HG02759 (cell line): ENCODE results near the gene CCL2.

ENCODE experiments used
- ATAC-seq: cut with Tn5 transposase; IDR thresholded peaks from one replicate; pipeline ENCODE4 v1.9.1; 2021; ENCODE audit warnings: mild to moderate bottlenecking, moderate library complexity; ENCODE audit not compliant: unreplicated experiment

The CCL2 gene

GRCh38 chr17:34237458-34237857 is 17.6 kb upstream of the CCL2 start:
- no peak for ATAC-seq

DNA sequence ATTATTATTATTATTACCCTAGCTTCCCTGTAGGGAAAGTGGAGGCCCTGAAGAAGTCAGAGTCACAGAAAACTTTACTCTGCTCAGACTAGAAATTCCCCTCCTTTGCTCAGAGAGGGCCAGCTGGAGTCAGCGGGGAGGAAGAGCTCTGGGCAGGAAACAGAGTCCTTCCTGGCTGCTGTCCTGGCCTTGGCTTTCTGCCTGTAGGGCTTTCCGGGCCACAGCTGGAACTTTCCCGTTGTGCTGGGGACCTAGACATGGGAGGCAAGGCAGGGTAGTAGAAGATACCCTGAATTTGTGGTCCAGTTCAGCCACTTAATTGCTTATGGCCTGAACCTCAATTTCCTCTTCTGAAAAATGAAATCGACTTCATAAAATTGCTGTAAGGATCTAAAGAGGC is 14.0 kb upstream of the CCL2 start:
- ATAC-seq = no peak

DNA sequence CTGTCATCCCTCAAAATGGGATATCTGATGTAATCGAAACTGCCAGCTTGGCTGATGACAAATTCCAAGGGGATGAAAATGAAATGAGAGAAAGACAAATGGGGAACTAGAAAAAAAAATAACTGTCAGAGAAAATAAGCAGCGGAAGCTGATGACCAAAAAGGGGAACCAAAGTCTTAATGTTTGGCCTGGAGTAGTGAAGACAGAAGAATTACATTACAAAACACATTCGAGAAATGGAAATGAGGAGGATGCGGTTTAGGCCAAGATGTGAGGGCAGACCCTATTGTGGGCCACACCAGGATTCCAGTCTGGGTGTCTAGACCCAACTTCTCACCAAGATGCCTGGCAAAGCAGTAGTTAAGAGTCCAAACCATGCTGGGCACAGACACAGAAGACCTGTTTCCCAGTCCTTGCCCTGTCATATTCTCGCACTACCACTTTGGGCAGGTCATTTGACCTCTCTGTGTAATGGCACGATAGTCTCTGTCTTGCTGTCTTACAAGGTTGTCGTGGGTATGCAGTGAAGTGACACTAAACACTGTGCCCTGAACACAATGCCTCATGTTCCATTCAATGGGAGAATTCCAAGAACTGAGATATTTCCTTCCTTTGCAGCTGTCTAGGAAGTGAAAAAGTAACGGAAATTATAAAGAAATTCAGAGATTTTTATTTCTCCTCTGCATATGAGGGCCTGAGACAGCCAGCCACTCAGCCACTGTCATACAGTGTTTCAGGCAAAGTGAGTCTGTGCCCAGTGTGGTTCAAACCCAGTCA is 12.3 kb upstream of the CCL2 start:
- ATAC-seq = no peak

GRCh38 chr17:34243364-34244320 is 11.4 kb upstream of the CCL2 start:
- ATAC-seq = no peak

GRCh38 chr17:34245351-34245905 is 9.7 kb upstream of the CCL2 start:
- ATAC-seq = no peak

DNA sequence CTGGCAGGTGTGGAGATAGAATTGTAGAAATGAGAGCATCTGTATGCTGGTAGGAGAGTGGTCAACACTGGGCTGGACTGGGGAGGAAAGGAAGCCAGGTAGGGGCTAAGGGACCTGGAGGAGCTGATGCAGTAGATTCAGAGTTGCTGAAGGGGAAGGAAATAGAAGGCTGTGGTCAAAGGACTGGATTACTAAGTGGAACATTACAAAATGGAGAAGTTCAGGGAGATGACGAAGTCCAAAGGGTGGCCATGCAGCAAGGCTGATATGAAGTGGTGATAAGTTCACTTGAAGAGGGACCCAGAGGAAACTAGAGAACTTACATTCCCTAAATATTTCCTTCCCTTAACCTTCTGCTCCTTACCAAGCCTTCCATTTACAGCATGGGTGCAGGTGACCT is 8.6 kb upstream of the CCL2 start:
- no peak for ATAC-seq

DNA sequence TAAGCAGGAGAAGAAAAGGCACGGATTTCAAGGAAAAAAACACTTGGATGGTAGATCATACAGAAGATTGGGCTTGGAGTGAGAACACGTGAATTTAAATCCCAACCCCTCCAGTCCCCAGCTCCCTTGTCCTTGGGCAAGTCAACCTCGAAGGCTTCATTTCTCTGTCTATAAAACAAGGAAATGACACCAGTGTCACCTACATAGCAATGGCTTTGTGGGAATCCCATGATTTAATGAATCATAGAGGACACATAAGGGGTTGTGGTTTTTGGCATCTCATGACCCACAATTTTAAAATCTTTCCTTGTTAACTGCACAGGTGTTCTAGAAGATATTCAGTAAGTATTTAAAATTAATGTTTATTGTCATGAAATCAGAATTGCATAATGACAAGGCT is 8.2 kb upstream of the CCL2 start:
- no peak for ATAC-seq

- ATAC-seq = no peak
Observed at GRCh38 chr17:34248511-34249024, 6.5 kb upstream of the CCL2 start.

GRCh38 chr17:34249061-34249460 is 6.0 kb upstream of the CCL2 start:
- ATAC-seq = no peak

GRCh38 chr17:34249478-34249877 is 5.6 kb upstream of the CCL2 start:
- no peak for ATAC-seq

GRCh38 chr17:34251186-34251585 is 3.9 kb upstream of the CCL2 start:
- no peak for ATAC-seq

DNA sequence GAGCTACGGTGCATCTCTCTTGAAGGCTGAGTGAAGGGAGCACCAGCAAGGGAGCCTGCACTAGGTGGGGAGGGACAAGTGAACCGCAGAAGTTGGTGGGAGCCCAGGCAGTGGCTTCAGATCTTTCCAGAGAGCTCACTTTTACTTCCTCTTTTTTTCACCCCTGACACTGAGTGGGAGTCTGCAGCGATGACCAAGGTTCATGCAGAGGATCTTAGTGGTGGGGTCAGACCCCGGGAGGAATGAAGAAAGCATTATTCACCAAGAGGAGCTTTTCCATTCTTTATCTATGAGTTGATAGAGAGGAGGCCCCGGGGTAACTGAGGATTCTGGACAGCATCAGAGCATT is 3.0 kb upstream of the CCL2 start:
- ATAC-seq = no peak

GRCh38 chr17:34252444-34253138 is 2.5 kb upstream of the CCL2 start:
- no peak for ATAC-seq

- ATAC-seq = no peak
Observed at GRCh38 chr17:34253139-34253525, 2.0 kb upstream of the CCL2 start.

DNA sequence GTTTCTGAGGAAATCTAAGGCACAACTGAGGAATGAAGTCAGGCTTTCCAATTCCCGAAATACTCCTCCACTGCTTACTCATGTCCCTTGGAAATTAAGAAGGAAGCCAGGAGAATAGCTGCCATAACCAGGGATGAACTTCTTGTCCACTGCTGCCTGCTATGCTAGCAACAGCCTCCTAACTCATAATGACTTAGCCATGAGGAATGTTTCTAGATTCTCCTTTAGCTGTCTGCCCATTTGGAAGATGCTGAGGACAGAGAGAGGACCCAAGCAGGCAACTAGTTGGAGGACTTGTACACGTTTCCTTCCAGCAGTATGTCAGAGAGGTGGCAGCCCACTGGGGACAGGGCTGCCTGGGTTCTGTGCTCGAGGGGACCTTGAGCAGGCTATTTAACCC is 939 bp upstream of the CCL2 start:
- no peak for ATAC-seq

- no peak for ATAC-seq
Observed at GRCh38 chr17:34255381-34255732, 272 bp downstream of the CCL2 start.

DNA sequence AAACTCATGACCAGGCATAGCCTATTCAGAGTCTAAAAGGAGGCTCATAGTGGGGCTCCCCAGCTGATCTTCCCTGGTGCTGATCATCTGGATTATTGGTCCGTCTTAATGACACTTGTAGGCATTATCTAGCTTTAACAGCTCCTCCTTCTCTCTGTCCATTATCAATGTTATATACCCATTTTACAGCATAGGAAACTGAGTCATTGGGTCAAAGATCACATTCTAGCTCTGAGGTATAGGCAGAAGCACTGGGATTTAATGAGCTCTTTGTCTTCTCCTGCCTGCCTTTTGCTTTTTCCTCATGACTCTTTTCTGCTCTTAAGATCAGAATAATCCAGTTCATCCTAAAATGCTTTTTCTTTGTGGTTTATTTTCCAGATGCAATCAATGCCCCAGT is 756 bp downstream of the CCL2 start:
- no peak for ATAC-seq

DNA sequence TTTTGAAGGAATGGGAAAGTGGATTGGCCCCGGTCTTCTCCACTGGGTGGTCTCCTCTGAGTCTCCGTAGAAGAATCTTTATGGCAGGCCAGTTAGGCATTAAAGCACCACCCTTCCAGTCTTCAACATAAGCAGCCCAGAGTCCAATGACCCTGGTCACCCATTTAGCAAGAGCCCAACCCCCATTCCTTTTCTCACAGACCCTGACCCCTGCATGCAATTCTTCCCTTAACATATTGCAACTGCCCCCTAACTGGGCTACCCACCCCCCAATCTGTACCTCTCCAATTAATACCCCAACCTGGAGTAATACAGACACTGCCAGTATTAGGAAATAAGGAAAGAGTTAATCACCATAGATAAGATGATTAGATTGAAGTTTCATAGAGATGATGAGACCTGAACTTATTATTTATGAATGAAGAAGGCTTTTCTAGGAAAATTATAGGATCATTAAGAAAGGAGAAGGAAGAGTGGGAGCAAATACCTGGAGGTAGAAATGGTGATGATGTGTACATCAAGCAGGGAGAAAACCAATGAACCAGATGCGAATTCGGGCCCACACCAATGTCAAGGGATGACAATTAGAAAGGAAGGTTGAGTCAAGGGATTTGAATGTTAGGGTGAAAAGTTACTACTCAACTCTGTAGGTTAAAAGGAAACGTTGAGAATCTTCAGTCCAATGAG is 2.4 kb downstream of the CCL2 start:
- no peak for ATAC-seq

DNA sequence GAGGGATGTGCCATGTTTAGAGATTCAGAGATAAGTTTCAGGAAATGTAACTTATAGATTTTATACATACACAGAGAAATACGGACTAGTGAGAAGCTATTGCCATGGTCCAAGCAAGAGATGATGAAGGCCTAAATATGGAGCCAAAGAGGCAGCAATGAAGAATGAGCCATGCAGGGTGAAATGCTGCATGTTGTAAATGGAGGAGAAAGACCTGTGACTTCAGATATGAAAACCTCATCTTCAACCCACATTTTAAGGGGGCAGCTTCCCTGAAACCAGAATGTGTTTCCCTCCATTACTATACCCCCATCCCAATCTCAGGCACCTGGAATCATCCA is 2.9 kb downstream of the CCL2 start:
- ATAC-seq = no peak

- no peak for ATAC-seq
Observed at GRCh38 chr17:34259146-34259545, 4.1 kb downstream of the CCL2 start.

GRCh38 chr17:34260861-34261260 is 5.8 kb downstream of the CCL2 start:
- no peak for ATAC-seq
